BLaER1 treated with 17β-estradiol and CSF1 and Interleukin-3, amounts not matched to agents 10 nM and 100 nM (cell line): Measurements from ENCODE around the gene RHBDL1.
A peak's percentile ranks its signal among the peaks of the same experiment; 100 is the strongest.

ENCODE experiments used
- H3K27ac ChIP-seq, 11 experiments: shearing (Covaris generic); formaldehyde crosslinking; 2 replicates each; pipeline ENCODE4 v1.8.1; 2022
- H3K27me3 ChIP-seq, 11 experiments: shearing (Covaris generic); formaldehyde crosslinking; 2 replicates each; pipeline ENCODE4 v1.8.1; 2022
- H3K36me3 ChIP-seq, 11 experiments: shearing (Covaris generic); formaldehyde crosslinking; 2 replicates each; pipeline ENCODE4 v1.8.1; 2022
- H3K4me1 ChIP-seq, 10 experiments: shearing (Covaris generic); formaldehyde crosslinking; 2 replicates each; pipeline ENCODE4 v1.8.1; 2022
- H3K4me2 ChIP-seq, 11 experiments: shearing (Covaris generic); formaldehyde crosslinking; 2 replicates each; pipeline ENCODE4 v1.8.1; 2022
- H3K4me3 ChIP-seq, 10 experiments: shearing (Covaris generic); formaldehyde crosslinking; 2 replicates each; pipeline ENCODE4 v1.8.1; 2022
- H3K9ac ChIP-seq, 11 experiments: shearing (Covaris generic); formaldehyde crosslinking; 2 replicates each; pipeline ENCODE4 v1.8.1; 2022
- H3K9me3 ChIP-seq, 11 experiments: shearing (Covaris generic); formaldehyde crosslinking; replicated peaks in 1 of 11; 2 replicates each; pipeline ENCODE4 v1.8.1; 2022
- H4K20me1 ChIP-seq, 11 experiments: shearing (Covaris generic); formaldehyde crosslinking; 2 replicates each; pipeline ENCODE4 v1.8.1; 2022
- Cebpa-rat ChIP-seq, 11 experiments: shearing (Covaris generic); IDR thresholded peaks; 2 replicates each; pipeline ENCODE4 v1.8.1; 2022

Gene RHBDL1

GRCh38 chr16:721765-722540 lies 46.5 kb downstream of the RHBDL1 start:
- Histone ChIP-seq H3K4me1 (peaks cover 56 to 97% (median 94%) of the 10 kb centered on the region in 10 experiments), H3K9me3 (no peaks in the 10 kb centered on the region), H3K4me2 (peak overlapping the region; percentile 96 to 100 (median 100)), H3K36me3 (0 out of 22 replicates have a peak, but pooled peaks cover 0 to 6% (median 0%) of the 10 kb centered on the region in 11 experiments), H4K20me1 (peaks cover 32 to 93% (median 72%) of the 10 kb centered on the region in 11 experiments; a peak in 21 of 22 replicates), H3K4me3 (peak overlapping the region; percentile 67 to 80 (median 73)), H3K27me3 (peaks cover 0 to 58% (median 2%) of the 10 kb centered on the region in 11 experiments; a peak in 13 of 22 replicates), H3K27ac (peak overlapping the region in 6 of 11 experiments; percentile 79 to 86 (median 83); a peak in 9 of 22 replicates), H3K9ac (peak overlapping the region; percentile 73 to 87 (median 81); a peak in 20 of 22 replicates)
- no peak for TF ChIP-seq Cebpa-rat (IDR thresholded peaks at IDR 0.05)

DNA sequence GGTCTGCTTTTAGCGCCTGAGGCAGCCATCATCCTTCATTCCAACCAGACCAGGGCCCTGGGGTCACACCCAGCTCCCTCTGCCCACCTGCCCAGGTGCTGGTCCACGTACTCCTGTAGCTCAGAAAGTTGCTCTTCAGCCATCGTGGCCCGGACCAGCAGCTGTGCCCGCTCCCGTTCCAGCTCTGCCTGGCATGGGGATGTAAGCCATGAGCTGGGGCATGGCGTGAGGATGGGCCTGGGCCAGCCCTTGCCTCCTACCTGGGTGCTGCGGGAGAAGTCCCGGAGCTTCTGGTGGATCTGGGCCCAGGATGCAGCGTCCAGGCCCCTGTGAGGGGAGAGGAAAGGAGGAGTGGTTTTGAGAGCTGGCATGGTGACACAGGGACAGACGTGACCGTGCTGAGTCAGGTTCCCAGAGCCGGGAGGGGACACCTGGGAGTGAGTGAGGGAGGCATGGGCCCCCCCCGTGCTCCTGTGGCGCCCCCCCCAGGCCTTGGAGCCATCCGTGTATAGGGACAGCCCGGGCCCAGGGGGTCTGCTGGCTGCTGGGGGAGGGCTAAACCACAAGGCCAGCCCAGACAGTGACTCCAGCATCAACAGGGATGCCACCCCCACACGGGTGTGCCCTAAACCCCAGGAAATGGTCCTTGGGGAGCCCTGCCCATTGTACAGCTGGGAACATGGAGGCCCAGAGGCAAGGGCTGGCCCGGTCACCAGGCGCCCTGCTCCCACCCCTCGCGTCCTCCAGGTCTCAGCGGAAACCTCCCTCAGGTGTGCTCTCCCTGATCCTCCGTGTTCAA lies 47.6 kb downstream of the RHBDL1 start:
- Histone ChIP-seq H3K9ac (peak overlapping the region in 4 of 11 experiments; percentile 19 to 48 (median 30); a peak in 6 of 22 replicates), H3K9me3 (no peaks in the 10 kb centered on the region), H3K4me3 (no peak overlapping the region), H3K27me3 (peaks cover 0 to 48% (median 0%) of the 10 kb centered on the region in 11 experiments; a peak in 7 of 22 replicates), H4K20me1 (peaks cover 32 to 83% (median 67%) of the 10 kb centered on the region in 11 experiments; a peak in 21 of 22 replicates), H3K27ac (no peak overlapping the region), H3K4me2 (peak overlapping the region; percentile 28 to 100 (median 100); a peak in 21 of 22 replicates), H3K4me1 (peaks cover 49 to 94% (median 90%) of the 10 kb centered on the region in 10 experiments), H3K36me3 (0 out of 22 replicates have a peak, but pooled peaks cover 0 to 6% (median 0%) of the 10 kb centered on the region in 11 experiments)
- no peak for TF ChIP-seq Cebpa-rat (IDR thresholded peaks at IDR 0.05)

DNA sequence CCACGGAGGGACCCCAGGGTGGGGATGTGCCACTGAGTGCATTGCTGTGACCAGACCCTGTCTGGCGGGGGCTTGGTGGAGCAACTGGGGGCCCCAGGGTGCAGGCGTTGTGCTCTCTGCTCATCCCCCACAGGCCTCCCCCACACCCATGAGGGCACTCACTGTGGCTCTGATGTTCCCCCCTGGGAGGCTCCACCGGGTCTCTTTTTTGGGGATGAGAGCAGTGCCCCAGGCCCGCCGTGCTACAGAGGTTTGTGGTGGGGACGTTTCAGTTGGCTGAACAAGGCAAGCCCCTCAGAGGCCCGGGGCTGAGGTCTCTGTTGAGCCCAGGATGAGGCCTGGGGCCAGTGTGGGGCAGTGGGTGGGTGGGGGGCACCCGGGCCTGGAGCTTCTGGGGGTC lies 48.2 kb downstream of the RHBDL1 start:
- peaks cover 32 to 76% (median 63%) of the 10 kb centered on the region in 11 experiments; a peak in 21 of 22 replicates for H4K20me1 ChIP-seq
- H3K4me1 ChIP-seq = peaks cover 49 to 91% (median 88%) of the 10 kb centered on the region in 10 experiments
- no peaks in the 10 kb centered on the region for H3K9me3 ChIP-seq
- no peak for TF ChIP-seq Cebpa-rat (IDR thresholded peaks at IDR 0.05)
- peak overlapping the region in 4 of 11 experiments; percentile 19 to 48 (median 30); a peak in 7 of 22 replicates for H3K9ac ChIP-seq
- 0 out of 22 replicates have a peak, but pooled peaks cover 0 to 6% (median 0%) of the 10 kb centered on the region in 11 experiments for H3K36me3 ChIP-seq
- no peak overlapping the region for H3K4me3 ChIP-seq
- H3K27ac ChIP-seq = no peak overlapping the region
- peaks cover 0 to 42% (median 0%) of the 10 kb centered on the region in 11 experiments; a peak in 7 of 22 replicates for H3K27me3 ChIP-seq
- peak overlapping the region; percentile 28 to 100 (median 100); a peak in 19 of 22 replicates for H3K4me2 ChIP-seq

DNA sequence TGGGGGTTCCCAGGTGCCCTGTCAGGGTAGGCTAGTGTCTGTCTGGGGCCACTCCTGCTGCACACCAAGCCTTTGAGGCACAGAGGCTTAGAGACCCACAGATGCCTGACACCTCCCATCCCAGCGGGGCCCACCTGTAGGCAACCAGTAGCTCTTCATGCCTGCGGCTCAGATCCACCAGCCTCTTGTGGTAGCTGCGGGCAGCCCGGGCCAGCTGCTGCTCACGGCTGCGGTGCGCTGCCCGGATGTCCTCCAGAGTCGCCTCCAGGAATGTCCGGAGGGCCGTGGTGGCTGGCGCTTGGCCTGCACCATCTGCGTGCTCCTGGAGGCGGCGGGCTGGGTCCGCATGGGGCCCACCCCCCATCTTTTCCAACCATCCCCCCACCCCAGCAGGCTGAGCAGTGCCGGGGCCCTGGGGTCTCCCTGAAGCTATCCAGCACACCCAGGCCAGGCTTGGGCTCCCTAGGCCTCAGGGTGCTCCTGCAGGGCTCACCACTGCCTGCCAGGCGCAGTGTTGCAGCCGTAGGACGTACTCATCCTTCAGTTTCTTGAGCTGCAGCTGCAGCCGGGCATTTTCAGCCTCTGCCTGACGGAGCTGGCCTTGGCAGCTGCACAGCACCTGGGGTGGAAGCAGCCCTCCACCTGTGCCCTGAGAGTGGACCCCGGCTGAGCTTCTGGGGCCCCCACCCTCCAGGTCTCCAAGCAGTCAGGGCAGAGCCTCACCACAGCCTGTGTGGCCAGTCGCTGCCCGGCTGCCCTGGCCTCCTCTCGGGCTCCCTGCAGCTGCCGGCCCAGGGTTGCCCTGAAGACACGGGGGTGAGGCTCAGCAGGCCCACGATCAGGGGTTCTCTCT lies 48.9 kb downstream of the RHBDL1 start:
- Histone ChIP-seq H3K27ac (no peak overlapping the region), H3K9me3 (no peaks in the 10 kb centered on the region), H3K9ac (peak overlapping the region in 3 of 11 experiments; percentile 25 to 48 (median 35); a peak in 6 of 22 replicates), H3K4me3 (peak overlapping the region in 1 of 10 experiments; percentile 22; a peak in 1 of 20 replicates), H3K27me3 (peaks cover 0 to 42% (median 0%) of the 10 kb centered on the region in 11 experiments; a peak in 7 of 22 replicates), H3K36me3 (peaks cover 0 to 6% (median 2%) of the 10 kb centered on the region in 11 experiments; a peak in 2 of 22 replicates), H3K4me2 (peak overlapping the region in 10 of 11 experiments; percentile 52 to 100 (median 100); a peak in 18 of 22 replicates), H4K20me1 (peaks cover 37 to 74% (median 61%) of the 10 kb centered on the region in 11 experiments; a peak in 21 of 22 replicates), H3K4me1 (peaks cover 42 to 89% (median 86%) of the 10 kb centered on the region in 10 experiments)
- TF ChIP-seq Cebpa-rat (IDR thresholded peaks at IDR 0.05) = no peak

DNA sequence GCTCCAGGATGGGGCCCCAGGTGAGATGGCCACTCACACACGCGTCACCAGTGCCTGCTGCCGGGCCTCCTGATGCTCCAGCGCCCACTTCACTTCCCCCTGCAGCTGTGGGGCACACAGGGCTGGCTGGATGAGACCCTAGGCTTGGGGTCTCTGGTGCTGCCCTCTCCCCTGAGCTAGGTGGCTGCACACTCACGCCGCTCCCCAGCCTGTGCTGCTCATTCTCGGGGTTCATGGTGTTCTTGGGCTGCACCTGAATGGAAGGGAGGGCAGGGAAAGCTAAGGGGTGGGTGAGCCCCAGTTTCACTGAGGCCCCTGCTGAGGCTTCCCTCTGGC lies 49.5 kb downstream of the RHBDL1 start:
- no peak for TF ChIP-seq Cebpa-rat (IDR thresholded peaks at IDR 0.05)

DNA sequence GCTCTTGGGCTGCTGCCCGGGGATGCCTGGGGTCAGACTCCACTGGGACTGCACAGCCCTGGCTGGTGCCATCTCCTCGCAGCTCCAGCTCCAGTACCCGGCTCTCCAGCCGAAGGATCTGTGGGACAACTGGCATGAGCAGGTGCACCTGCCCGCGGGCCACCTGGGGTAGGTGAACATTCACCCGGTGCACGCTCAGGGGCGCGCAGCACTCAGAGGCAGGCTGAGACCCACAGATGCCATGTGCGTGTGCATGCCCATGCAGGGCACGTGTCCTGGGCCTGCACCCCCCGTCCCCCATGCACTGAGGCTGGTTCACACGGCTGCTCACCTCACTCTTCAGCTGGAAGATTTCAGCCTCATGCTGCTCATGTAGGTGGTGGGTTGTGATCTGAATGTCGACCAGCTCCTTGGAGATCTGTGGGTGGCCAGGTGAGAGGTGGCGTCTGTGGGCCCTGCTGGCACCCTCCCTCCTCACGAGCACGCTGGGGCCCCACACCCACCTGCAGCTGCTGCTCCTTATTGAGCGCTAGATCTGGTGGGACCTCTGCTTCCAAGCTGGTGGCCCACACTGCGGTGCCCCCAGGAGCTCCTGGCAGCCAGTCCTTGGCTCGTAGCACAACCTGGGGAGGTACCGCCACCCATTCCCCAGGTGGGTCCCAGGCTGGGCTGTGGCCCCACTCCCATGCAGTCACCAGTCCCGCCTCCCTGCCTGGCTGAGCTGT lies 50.2 kb downstream of the RHBDL1 start:
- Histone ChIP-seq H3K27ac (no peak overlapping the region), H4K20me1 (peaks cover 44 to 78% (median 71%) of the 10 kb centered on the region in 11 experiments; a peak in 21 of 22 replicates), H3K4me1 (peaks cover 30 to 79% (median 75%) of the 10 kb centered on the region in 10 experiments), H3K36me3 (peaks cover 8 to 17% (median 13%) of the 10 kb centered on the region in 11 experiments; a peak in 17 of 22 replicates), H3K9me3 (no peaks in the 10 kb centered on the region), H3K4me3 (peak overlapping the region in 1 of 10 experiments; percentile 74; a peak in 1 of 20 replicates), H3K27me3 (peaks cover 0 to 42% (median 0%) of the 10 kb centered on the region in 11 experiments; a peak in 7 of 22 replicates), H3K9ac (peak overlapping the region in 1 of 11 experiments; percentile 48; a peak in 4 of 22 replicates), H3K4me2 (peak overlapping the region; percentile 93 to 100 (median 100); a peak in 19 of 22 replicates)
- TF ChIP-seq Cebpa-rat (IDR thresholded peaks at IDR 0.05) = no peak

More for the DNA sequence above, 49.5 kb downstream of the RHBDL1 start:
- Histone ChIP-seq H3K4me2 (peak overlapping the region in 9 of 11 experiments; percentile 52 to 100 (median 100); a peak in 17 of 22 replicates), H3K9ac (peak overlapping the region in 2 of 11 experiments; percentile 11 to 48; a peak in 1 of 22 replicates), H3K4me1 (peaks cover 36 to 85% (median 81%) of the 10 kb centered on the region in 10 experiments), H3K27ac (no peak overlapping the region), H3K27me3 (peaks cover 0 to 42% (median 0%) of the 10 kb centered on the region in 11 experiments; a peak in 7 of 22 replicates), H3K4me3 (no peak overlapping the region; a peak in 1 of 20 replicates), H4K20me1 (peaks cover 43 to 75% (median 65%) of the 10 kb centered on the region in 11 experiments; a peak in 21 of 22 replicates), H3K36me3 (peaks cover 2 to 11% (median 8%) of the 10 kb centered on the region in 11 experiments; a peak in 13 of 22 replicates), H3K9me3 (no peaks in the 10 kb centered on the region)

GRCh38 chr16:726188-726437 lies 50.6 kb downstream of the RHBDL1 start:
- TF ChIP-seq Cebpa-rat (IDR thresholded peaks at IDR 0.05) = no peak
- peak overlapping the region in 3 of 11 experiments; percentile 7 to 50 (median 48); a peak in 5 of 22 replicates for H3K9ac ChIP-seq
- no peak overlapping the region for H3K27ac ChIP-seq
- H3K4me2 ChIP-seq = peak overlapping the region; percentile 93 to 100 (median 100)
- H3K27me3 ChIP-seq = peaks cover 0 to 42% (median 0%) of the 10 kb centered on the region in 11 experiments; a peak in 7 of 22 replicates
- H3K36me3 ChIP-seq = peaks cover 10 to 22% (median 18%) of the 10 kb centered on the region in 11 experiments; a peak in 19 of 22 replicates
- H3K9me3 ChIP-seq = no peaks in the 10 kb centered on the region
- H4K20me1 ChIP-seq = peaks cover 44 to 82% (median 76%) of the 10 kb centered on the region in 11 experiments; a peak in 21 of 22 replicates
- H3K4me1 ChIP-seq = peaks cover 29 to 79% (median 75%) of the 10 kb centered on the region in 10 experiments
- H3K4me3 ChIP-seq = peak overlapping the region in 6 of 10 experiments; percentile 70 to 75 (median 73); a peak in 5 of 20 replicates
